Anterior cingulate cortex (tissue), 58 donors: ENCODE measurements around the gene USP17L26.
"Not testable (repeated sequence)": the region's sequence is repeated elsewhere in the genome, so short reads cannot be mapped to it uniquely, and the experiment has no call there.

Experiments used
- DNase-seq, 58 donors: peaks; one replicate each; lab custom pipeline; 2025; lab: John Stamatoyannopoulos, UW

USP17L26 gene, protein sequence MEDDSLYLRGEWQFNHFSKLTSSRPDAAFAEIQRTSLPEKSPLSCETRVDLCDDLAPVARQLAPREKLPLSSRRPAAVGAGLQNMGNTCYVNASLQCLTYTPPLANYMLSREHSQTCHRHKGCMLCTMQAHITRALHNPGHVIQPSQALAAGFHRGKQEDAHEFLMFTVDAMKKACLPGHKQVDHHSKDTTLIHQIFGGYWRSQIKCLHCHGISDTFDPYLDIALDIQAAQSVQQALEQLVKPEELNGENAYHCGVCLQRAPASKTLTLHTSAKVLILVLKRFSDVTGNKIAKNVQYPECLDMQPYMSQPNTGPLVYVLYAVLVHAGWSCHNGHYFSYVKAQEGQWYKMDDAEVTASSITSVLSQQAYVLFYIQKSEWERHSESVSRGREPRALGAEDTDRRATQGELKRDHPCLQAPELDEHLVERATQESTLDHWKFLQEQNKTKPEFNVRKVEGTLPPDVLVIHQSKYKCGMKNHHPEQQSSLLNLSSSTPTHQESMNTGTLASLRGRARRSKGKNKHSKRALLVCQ

DNA sequence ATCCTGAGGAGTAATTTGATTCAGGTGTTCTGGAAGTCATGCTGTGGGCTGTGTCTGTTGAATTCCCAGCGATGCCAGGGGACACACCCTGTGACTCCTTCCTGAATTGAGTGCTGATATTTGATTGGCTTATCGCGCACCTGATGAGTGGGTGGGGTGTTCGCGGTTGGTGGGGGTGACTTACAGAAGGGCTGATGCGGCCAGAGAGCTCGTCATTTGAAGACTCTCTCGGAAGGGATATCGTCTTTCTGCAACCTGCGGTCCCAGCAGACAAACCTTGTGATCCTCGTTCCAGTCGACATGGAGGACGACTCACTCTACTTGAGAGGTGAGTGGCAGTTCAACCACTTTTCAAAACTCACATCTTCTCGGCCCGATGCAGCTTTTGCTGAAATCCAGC lies at the start of gene USP17L26:
Gene USP17L26, plus strand, starts transcription at position 301 of the 400 bp plus-strand sequence. Its CDS starts 0 bp downstream, at position 301.
- not testable (repeated sequence) for DNase-seq

DNA sequence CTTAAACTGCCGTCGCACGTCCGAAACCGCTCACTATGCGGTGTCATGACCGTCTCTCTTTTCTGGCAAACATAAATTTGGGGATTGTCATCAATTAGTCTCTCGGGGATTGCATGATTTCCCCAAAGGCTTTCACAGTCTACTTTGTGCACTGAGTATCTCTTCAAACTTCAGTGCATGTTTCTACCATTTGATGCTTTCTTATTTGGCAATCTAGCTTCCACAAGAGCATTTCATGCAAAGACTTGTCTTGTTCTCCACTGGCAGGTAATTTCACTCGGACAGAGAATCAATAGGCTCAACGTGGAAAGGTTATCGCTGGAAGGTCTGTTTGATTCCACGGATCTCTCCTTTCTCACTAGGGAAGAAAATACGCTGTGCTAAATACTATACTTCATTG lies 10.3 kb upstream of the USP17L26 start:
- not testable (repeated sequence) for DNase-seq

DNA sequence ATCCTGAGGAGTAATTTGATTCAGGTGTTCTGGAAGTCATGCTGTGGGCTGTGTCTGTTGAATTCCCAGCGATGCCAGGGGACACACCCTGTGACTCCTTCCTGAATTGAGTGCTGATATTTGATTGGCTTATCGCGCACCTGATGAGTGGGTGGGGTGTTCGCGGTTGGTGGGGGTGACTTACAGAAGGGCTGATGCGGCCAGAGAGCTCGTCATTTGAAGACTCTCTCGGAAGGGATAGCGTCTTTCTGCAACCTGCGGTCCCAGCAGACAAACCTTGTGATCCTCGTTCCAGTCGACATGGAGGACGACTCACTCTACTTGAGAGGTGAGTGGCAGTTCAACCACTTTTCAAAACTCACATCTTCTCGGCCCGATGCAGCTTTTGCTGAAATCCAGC lies 9.6 kb upstream of the USP17L26 start, which contains the start of gene USP17L24:
Gene USP17L24, plus strand, starts transcription at position 301 of the 400 bp plus-strand sequence. Its CDS starts 0 bp downstream, at position 301.
- DNase-seq, result not testable (repeated sequence)

DNA sequence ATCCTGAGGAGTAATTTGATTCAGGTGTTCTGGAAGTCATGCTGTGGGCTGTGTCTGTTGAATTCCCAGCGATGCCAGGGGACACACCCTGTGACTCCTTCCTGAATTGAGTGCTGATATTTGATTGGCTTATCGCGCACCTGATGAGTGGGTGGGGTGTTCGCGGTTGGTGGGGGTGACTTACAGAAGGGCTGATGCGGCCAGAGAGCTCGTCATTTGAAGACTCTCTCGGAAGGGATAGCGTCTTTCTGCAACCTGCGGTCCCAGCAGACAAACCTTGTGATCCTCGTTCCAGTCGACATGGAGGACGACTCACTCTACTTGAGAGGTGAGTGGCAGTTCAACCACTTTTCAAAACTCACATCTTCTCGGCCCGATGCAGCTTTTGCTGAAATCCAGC lies 4.8 kb upstream of the USP17L26 start, which contains the start of gene USP17L25:
Gene USP17L25, plus strand, starts transcription at position 301 of the 400 bp plus-strand sequence. Its CDS starts 0 bp downstream, at position 301.
- DNase-seq, result not testable (repeated sequence)

DNA sequence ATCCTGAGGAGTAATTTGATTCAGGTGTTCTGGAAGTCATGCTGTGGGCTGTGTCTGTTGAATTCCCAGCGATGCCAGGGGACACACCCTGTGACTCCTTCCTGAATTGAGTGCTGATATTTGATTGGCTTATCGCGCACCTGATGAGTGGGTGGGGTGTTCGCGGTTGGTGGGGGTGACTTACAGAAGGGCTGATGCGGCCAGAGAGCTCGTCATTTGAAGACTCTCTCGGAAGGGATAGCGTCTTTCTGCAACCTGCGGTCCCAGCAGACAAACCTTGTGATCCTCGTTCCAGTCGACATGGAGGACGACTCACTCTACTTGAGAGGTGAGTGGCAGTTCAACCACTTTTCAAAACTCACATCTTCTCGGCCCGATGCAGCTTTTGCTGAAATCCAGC lies 4.6 kb downstream of the USP17L26 start, which contains the start of gene USP17L5:
Gene USP17L5, plus strand, starts transcription at position 301 of the 400 bp plus-strand sequence. Its CDS starts 0 bp downstream, at position 301.
- not testable (repeated sequence) for DNase-seq

DNA sequence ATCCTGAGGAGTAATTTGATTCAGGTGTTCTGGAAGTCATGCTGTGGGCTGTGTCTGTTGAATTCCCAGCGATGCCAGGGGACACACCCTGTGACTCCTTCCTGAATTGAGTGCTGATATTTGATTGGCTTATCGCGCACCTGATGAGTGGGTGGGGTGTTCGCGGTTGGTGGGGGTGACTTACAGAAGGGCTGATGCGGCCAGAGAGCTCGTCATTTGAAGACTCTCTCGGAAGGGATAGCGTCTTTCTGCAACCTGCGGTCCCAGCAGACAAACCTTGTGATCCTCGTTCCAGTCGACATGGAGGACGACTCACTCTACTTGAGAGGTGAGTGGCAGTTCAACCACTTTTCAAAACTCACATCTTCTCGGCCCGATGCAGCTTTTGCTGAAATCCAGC lies 9.4 kb downstream of the USP17L26 start, which contains the start of gene USP17L27:
Gene USP17L27, plus strand, starts transcription at position 301 of the 400 bp plus-strand sequence. Its CDS starts 0 bp downstream, at position 301.
- not testable (repeated sequence) for DNase-seq

DNA sequence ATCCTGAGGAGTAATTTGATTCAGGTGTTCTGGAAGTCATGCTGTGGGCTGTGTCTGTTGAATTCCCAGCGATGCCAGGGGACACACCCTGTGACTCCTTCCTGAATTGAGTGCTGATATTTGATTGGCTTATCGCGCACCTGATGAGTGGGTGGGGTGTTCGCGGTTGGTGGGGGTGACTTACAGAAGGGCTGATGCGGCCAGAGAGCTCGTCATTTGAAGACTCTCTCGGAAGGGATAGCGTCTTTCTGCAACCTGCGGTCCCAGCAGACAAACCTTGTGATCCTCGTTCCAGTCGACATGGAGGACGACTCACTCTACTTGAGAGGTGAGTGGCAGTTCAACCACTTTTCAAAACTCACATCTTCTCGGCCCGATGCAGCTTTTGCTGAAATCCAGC lies 14.1 kb downstream of the USP17L26 start, which contains the start of gene USP17L28:
Gene USP17L28, plus strand, starts transcription at position 301 of the 400 bp plus-strand sequence. Its CDS starts 0 bp downstream, at position 301.
- DNase-seq, result not testable (repeated sequence)

DNA sequence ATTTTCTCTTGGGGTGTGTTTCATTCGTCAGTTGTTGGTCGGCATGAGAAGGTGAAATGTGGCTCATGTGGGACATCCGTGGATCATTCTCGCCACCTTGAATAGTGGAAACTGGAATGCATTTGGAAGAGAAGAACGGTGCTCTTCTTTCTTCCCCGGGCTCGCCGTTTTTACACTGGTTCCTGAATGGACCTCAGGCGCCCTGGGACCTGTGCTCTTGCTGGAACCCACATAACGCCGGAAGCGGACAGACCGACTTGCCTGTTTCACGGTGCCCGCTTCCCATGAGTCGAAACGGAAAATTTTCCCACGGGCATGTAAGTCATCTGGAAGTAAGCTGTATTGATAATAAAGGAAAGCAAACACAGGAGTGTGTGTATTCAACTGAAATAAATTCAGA lies 16.4 kb downstream of the USP17L26 start:
- not testable (repeated sequence) for DNase-seq

DNA sequence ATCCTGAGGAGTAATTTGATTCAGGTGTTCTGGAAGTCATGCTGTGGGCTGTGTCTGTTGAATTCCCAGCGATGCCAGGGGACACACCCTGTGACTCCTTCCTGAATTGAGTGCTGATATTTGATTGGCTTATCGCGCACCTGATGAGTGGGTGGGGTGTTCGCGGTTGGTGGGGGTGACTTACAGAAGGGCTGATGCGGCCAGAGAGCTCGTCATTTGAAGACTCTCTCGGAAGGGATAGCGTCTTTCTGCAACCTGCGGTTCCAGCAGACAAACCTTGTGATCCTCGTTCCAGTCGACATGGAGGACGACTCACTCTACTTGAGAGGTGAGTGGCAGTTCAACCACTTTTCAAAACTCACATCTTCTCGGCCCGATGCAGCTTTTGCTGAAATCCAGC lies 18.9 kb downstream of the USP17L26 start, which contains the start of gene USP17L29:
Gene USP17L29, plus strand, starts transcription at position 301 of the 400 bp plus-strand sequence. Its CDS starts 0 bp downstream, at position 301.
- not testable (repeated sequence) for DNase-seq

DNA sequence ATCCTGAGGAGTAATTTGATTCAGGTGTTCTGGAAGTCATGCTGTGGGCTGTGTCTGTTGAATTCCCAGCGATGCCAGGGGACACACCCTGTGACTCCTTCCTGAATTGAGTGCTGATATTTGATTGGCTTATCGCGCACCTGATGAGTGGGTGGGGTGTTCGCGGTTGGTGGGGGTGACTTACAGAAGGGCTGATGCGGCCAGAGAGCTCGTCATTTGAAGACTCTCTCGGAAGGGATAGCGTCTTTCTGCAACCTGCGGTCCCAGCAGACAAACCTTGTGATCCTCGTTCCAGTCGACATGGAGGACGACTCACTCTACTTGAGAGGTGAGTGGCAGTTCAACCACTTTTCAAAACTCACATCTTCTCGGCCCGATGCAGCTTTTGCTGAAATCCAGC lies 28.4 kb downstream of the USP17L26 start, which contains the start of gene USP17L30:
Gene USP17L30, plus strand, starts transcription at position 301 of the 400 bp plus-strand sequence. Its CDS starts 0 bp downstream, at position 301.
- DNase-seq, result not testable (repeated sequence)

DNA sequence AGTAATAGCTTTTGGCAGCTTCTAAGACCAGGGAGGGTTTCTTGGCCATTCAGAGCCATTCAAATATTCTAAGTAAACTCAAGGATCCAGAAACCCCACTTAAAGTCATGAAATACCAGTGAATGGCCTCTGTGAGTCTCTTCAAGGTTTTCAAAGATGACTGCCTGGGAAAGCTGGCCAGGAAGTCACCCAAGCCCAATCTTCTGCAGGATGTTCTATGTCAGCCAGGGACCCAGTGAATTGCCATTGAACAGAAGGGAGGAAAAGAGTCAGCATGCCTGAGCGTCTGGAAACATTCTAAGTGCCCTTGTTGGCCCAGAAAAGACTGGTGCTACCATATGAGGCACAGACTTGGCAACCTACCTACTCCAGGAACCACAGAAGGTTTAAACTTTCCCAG lies 45.4 kb downstream of the USP17L26 start:
- DNase-seq, result not testable (repeated sequence)

DNA sequence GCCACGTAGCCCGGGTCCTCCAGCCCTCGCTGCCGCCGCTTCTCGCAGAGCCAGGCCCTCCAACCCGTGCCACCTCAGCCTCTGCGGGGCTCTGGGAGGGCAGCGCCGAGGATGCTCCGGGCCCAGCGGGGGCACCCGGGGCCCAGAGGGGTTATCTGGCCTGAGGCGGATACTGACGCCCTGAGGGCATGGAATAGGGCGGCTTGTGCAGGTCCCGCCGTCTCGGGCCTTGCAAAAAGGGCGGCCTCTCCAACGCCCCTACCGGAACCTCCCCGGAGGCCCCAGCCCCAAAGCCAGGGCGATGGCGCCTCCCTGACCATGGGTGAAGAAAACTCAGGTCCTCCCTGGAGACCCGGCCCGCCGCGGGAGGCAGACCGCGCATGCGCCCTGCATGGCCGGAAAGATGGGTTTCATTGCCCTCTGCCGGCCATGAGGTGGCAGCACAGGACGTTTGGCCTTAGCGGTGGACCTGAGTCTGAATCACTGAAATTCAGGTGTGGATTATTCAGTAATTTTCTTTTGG lies 46.6 kb downstream of the USP17L26 start:
- DNase-seq, result peak in 11 of 58 donors; percentile 1 to 49 (median 4)

DNA sequence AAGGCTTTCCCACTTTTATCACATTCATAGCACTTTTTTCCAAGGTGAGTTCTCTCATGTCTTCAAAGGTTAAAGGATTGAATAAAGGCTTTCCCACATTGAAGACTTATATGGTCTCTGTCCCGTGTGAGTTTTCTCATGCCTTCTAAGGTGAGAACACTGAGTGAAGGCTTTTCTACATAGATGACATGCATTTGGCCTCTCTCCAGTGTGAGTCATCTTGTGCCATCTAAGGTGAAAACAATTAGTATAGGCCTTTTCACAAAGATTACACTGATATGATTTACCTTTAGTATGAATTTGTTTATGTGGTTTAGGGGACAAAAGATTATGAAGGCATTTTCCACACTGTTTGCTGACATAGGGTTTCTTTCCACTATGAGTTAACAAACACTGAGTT lies 49.7 kb downstream of the USP17L26 start:
- no peak for DNase-seq
